ENCODE data around the gene ZWILCH. TPM values are rescaled to one million over a fixed set of nuclear protein-coding genes. Genes with fewer than 3 reads are reported as not detected.
A peak's percentile ranks its signal among the peaks of the same experiment; 100 is the strongest.
"Not testable (repeated sequence)": the region's sequence is repeated elsewhere in the genome, so short reads cannot be mapped to it uniquely, and the experiment has no call there.

Gene ZWILCH
- total RNA-seq, 1 experiment from 2014 or later, result 49.7 TPM

- no peak for DNase-seq (ENCODE audit: low spot score)
- in situ Hi-C loops (cut with HindIII; ENCODE audit: low sequenced_read_pairs), result no loop called here
Measured at GRCh38 chr15:66483131-66483566, 22.0 kb upstream of the ZWILCH start.

GRCh38 chr15:66484539-66485112 is 20.5 kb upstream of the ZWILCH start:
- in situ Hi-C loops (cut with HindIII; ENCODE audit: low sequenced_read_pairs), result no loop called here
- DNase-seq (ENCODE audit: low spot score), result no peak

GRCh38 chr15:66486887-66487286 is 18.2 kb upstream of the ZWILCH start:
- in situ Hi-C loops (cut with HindIII; ENCODE audit: low sequenced_read_pairs), result no loop called here
- DNase-seq (ENCODE audit: low spot score), result no peak

- in situ Hi-C loops (cut with HindIII; ENCODE audit: low sequenced_read_pairs), result no loop called here
Measured at GRCh38 chr15:66488525-66488924, 16.6 kb upstream of the ZWILCH start.

GRCh38 chr15:66489179-66489791 is 15.8 kb upstream of the ZWILCH start:
- no peak for DNase-seq (ENCODE audit: low spot score)
- in situ Hi-C loops (cut with HindIII; ENCODE audit: low sequenced_read_pairs), result no loop called here

More at GRCh38 chr15:66488525-66488924, 16.6 kb upstream of the ZWILCH start:
- DNase-seq (ENCODE audit: low spot score), result no peak

GRCh38 chr15:66491846-66492245 is 13.3 kb upstream of the ZWILCH start:
- no peak for DNase-seq (ENCODE audit: low spot score)
- in situ Hi-C loops (cut with HindIII; ENCODE audit: low sequenced_read_pairs), result loop anchor here (10.0 kb wide), 1 partner anchor 177 kb away; no protein-coding TSS in a partner anchor

GRCh38 chr15:66494262-66494661 is 10.9 kb upstream of the ZWILCH start:
- DNase-seq (ENCODE audit: low spot score), result no peak
- in situ Hi-C loops (cut with HindIII; ENCODE audit: low sequenced_read_pairs), result loop anchor here (10.0 kb wide), 1 partner anchor 179 kb away; no protein-coding TSS in a partner anchor

GRCh38 chr15:66496951-66497501 is 8.1 kb upstream of the ZWILCH start:
- in situ Hi-C loops (cut with HindIII; ENCODE audit: low sequenced_read_pairs), result loop anchor here (10.0 kb wide), 1 partner anchor 182 kb away; no protein-coding TSS in a partner anchor
- DNase-seq (ENCODE audit: low spot score), result peak; percentile 36

GRCh38 chr15:66497502-66498455 is 7.3 kb upstream of the ZWILCH start, which contains the start of gene SNAPC5:
Gene SNAPC5, minus strand, starts transcription at chr15:66497762. Its CDS starts 31 bp downstream, at chr15:66497731.
- peak; percentile 92 for DNase-seq (ENCODE audit: low spot score)
- in situ Hi-C loops (cut with HindIII; ENCODE audit: low sequenced_read_pairs), result loop anchor here (10.0 kb wide), 1 partner anchor 183 kb away; no protein-coding TSS in a partner anchor

- in situ Hi-C loops (cut with HindIII; ENCODE audit: low sequenced_read_pairs), result loop anchor here (10.0 kb wide), 1 partner anchor 184 kb away; no protein-coding TSS in a partner anchor
- DNase-seq (ENCODE audit: low spot score), result peak; percentile 40
Measured at GRCh38 chr15:66498501-66499386, 6.4 kb upstream of the ZWILCH start.

- in situ Hi-C loops (cut with HindIII; ENCODE audit: low sequenced_read_pairs); DNase-seq (ENCODE audit: low spot score): not testable (repeated sequence)
Measured at GRCh38 chr15:66500346-66500745, 4.8 kb upstream of the ZWILCH start.

GRCh38 chr15:66502491-66502890 is 2.6 kb upstream of the ZWILCH start:
- in situ Hi-C loops (cut with HindIII; ENCODE audit: low sequenced_read_pairs), result no loop called here
- DNase-seq (ENCODE audit: low spot score), result peak; percentile 69

- in situ Hi-C loops (cut with HindIII; ENCODE audit: low sequenced_read_pairs); DNase-seq (ENCODE audit: low spot score): not testable (repeated sequence)
Measured at GRCh38 chr15:66503041-66503648, 2.0 kb upstream of the ZWILCH start.

- no peak for DNase-seq (ENCODE audit: low spot score)
- in situ Hi-C loops (cut with HindIII; ENCODE audit: low sequenced_read_pairs), result no loop called here
Measured at GRCh38 chr15:66503780-66504562, 1.2 kb upstream of the ZWILCH start.

- in situ Hi-C loops (cut with HindIII; ENCODE audit: low sequenced_read_pairs), result no loop called here
- DNase-seq (ENCODE audit: low spot score), result no peak
Measured at GRCh38 chr15:66505430-66505811, 295 bp downstream of the ZWILCH start.

GRCh38 chr15:66505818-66506217 is 692 bp downstream of the ZWILCH start:
- in situ Hi-C loops (cut with HindIII; ENCODE audit: low sequenced_read_pairs), result no loop called here
- DNase-seq (ENCODE audit: low spot score), result no peak

- DNase-seq (ENCODE audit: low spot score), result no peak
- in situ Hi-C loops (cut with HindIII; ENCODE audit: low sequenced_read_pairs), result no loop called here
Measured at GRCh38 chr15:66508293-66508883, 3.3 kb downstream of the ZWILCH start.
